Testis (tissue), 2 donors: ENCODE results near the gene CNDP1.

Source experiments
- CTCF ChIP-seq, 3 experiments: fragments of 450-650 bp in 2 of 3; fragments of 200-600 bp in 1 of 3; sonication (generic) in 1 of 3; IDR thresholded peaks; one replicate each; pipeline ENCODE4 v1.5.1; 2016 to 2019; ENCODE audit warnings: antibody characterized with exemption in 3 of 3, mild to moderate bottlenecking in 2 of 3, moderate library complexity in 1 of 3
- POLR2A ChIP-seq: fragments of 450-650 bp; IDR thresholded peaks from one replicate; pipeline ENCODE4 v1.6.1; 2017; ENCODE audit warnings: antibody characterized with exemption, mild to moderate bottlenecking, moderate library complexity

- TF ChIP-seq CTCF (IDR thresholded peaks at IDR 0.05), result no peak
- no peak for TF ChIP-seq POLR2A
Observed at GRCh38 chr18:74610051-74610615, 75.8 kb downstream of the CNDP1 start.
